ENCODE measurements around the gene PIK3AP1.

The PIK3AP1 gene

DNA sequence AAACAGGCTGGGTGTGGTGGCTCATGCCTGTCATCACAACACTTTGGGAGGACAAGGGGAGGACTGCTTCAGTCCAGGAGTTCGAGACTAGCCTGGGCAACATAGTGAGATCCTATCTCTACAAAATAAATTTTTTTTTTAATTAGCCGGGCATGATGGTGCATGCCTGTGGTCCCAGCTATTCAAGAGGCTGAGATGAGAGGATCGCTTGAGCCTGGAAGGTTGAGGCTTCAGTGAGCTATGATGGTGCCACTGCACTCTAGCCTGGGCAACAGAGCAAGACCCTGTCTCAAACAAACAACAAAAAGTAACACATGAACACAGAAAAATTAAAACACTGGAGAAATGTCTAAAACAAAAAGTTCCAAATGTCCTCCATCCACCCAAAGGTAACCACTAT is 22.9 kb downstream of the PIK3AP1 start:
- TF ChIP-seq, protein P1, sequence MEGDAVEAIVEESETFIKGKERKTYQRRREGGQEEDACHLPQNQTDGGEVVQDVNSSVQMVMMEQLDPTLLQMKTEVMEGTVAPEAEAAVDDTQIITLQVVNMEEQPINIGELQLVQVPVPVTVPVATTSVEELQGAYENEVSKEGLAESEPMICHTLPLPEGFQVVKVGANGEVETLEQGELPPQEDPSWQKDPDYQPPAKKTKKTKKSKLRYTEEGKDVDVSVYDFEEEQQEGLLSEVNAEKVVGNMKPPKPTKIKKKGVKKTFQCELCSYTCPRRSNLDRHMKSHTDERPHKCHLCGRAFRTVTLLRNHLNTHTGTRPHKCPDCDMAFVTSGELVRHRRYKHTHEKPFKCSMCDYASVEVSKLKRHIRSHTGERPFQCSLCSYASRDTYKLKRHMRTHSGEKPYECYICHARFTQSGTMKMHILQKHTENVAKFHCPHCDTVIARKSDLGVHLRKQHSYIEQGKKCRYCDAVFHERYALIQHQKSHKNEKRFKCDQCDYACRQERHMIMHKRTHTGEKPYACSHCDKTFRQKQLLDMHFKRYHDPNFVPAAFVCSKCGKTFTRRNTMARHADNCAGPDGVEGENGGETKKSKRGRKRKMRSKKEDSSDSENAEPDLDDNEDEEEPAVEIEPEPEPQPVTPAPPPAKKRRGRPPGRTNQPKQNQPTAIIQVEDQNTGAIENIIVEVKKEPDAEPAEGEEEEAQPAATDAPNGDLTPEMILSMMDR (IDR thresholded peaks at IDR 0.05; ENCODE audit: insufficient read depth, low read depth, low read length, missing control alignments): no peak
- no peak for DNase-seq (ENCODE audit: low read depth)
- H3K4me3 ChIP-seq (ENCODE audit: low read depth, low read length): peak overlapping the region; percentile 57

DNA sequence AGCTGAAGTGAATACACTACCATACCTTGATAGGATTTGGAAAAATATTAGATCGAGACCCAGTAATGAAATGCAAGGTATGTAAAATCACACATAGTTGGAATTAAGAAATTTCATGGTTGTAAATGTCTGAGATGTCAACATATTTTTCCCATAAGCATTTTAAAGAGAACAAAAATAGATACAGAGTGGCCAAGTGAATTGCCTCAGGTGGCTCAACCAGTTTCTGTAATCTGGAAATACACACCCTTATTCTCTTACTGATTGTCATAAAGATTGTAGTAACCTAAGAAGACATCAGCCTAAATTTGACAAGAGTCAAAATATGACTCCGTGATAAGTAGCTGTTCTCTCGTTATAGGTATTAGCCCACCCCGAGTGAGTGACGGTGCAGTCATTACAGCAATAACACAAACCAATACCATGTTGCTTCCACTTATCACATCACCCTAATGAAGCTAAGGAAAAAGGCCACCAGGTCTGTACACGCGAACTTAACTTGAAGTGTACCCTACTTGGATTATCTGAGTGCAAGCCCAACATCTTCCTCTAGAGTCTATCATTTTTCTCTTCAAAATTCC is 23.4 kb downstream of the PIK3AP1 start:
- H3K4me3 ChIP-seq (ENCODE audit: low read depth, low read length): peak overlapping the region; percentile 57
- TF ChIP-seq, protein P1 (IDR thresholded peaks at IDR 0.05; ENCODE audit: insufficient read depth, low read depth, low read length, missing control alignments): no peak
- DNase-seq (ENCODE audit: low read depth): peak; percentile 57

DNA sequence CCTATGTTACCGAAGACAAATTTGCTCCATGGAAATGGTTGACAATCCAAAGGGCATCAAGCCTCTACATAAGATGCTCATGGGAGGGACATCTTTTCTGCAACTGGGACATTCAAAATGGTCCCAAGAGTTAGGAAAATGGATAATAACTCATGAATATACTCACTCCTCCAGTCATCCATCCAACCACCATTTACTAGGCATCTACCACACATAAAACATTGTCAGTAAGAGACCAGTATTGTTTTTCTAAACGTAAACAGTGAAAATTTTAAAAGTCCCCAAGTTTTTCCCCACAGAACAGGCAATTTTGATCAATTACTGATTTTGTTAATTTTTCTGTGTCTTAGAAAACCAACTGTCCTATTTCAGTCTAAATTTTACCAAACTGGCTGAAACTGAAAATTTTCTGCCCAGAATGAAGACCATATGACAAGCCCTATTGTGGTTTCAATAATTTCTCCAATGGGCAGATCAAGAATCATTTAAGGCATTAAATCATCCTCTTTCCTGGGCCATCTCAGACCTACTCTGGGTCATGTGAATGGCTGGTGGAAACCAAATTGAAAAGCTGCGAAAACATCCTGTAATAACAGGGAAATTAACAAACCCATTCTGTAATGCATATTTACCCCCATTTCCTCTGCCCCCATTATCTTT is 24.2 kb downstream of the PIK3AP1 start:
- TF ChIP-seq, protein P1 (IDR thresholded peaks at IDR 0.05; ENCODE audit: insufficient read depth, low read depth, low read length, missing control alignments): no peak
- peak overlapping the region; percentile 57 for H3K4me3 ChIP-seq (ENCODE audit: low read depth, low read length)
- no peak for DNase-seq (ENCODE audit: low read depth)

DNA sequence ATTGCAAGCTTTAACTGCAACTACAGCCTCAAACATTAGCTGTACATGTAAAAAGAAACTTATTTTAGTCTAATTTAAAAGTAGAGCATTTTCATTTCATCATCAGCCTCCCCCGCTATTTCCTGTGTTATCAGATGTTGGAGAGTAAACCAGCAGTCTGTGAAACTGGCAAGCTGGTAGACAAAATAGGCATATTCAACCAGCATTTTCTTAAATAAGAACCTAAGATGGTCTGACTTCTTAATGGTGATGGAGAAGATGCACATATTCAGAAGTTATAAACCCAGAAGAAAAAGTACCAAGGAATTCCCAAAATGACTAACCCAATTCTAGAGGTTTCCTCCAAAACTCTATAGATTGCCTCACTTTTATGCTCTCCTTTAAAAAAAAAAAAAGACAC is 24.9 kb downstream of the PIK3AP1 start:
- peak overlapping the region; percentile 57 for H3K4me3 ChIP-seq (ENCODE audit: low read depth, low read length)
- DNase-seq (ENCODE audit: low read depth): peak; percentile 57
- TF ChIP-seq, protein P1 (IDR thresholded peaks at IDR 0.05; ENCODE audit: insufficient read depth, low read depth, low read length, missing control alignments): no peak

DNA sequence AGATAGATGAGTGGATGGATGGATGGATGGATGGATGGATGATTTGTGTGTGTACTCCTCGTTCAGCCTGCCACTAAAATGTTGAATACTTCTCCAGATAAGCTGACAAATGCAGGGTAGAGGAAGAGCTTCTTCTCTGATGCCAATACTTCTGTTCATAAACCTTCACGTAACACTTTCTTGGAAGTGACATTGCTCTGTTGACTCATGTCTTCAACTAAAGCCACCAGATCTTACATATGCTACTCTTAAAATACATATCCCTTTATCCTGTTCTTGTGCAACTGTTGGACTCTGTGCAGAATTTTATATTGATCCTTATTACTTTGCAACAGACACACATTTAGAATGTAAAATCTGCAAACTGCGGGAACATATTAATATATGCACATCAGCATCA is 26.9 kb downstream of the PIK3AP1 start:
- no peak for DNase-seq (ENCODE audit: low read depth)
- no peak overlapping the region for H3K4me3 ChIP-seq (ENCODE audit: low read depth, low read length)
- TF ChIP-seq, protein P1 (IDR thresholded peaks at IDR 0.05; ENCODE audit: insufficient read depth, low read depth, low read length, missing control alignments): no peak

DNA sequence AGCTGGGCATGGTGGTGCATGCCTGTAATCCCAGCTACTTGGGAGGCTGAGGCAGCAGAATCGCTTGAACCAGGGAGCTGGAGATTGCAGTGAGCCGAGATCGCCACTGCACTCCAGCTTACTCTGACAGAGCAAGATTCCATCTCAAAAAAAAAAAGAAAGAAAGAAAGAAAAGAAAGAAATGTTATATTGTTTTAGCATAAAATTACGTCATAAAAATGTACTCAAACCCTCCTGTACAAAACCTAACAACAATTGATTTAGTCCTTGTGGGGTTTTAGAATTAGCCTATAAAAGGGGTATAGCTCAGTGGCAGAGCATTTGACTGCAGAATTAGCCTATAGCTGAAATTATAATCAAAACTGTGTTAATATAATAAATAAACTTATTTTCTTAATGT is 27.9 kb downstream of the PIK3AP1 start:
- TF ChIP-seq, protein P1 (IDR thresholded peaks at IDR 0.05; ENCODE audit: insufficient read depth, low read depth, low read length, missing control alignments): no peak
- DNase-seq (ENCODE audit: low read depth): no peak
- no peak overlapping the region for H3K4me3 ChIP-seq (ENCODE audit: low read depth, low read length)

DNA sequence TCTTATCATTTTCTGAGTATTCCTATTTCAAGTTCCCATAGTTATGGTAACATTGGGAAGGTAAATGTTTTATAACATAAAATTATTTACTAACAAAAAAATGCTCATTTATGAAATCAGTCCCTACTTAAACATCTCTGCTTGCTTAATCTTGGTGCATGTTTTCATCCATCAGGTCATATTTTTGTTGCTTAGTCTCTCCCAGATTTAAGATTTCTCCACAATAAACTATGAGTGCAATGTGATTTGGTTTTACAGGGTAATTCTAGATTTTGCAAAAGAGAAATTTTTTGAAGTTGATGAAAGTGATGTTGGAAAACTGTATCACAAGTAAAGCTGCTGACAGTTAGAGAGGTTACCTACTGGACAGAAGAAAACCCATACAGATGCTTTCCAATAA is 28.6 kb downstream of the PIK3AP1 start:
- TF ChIP-seq, protein P1 (IDR thresholded peaks at IDR 0.05; ENCODE audit: insufficient read depth, low read depth, low read length, missing control alignments): no peak
- no peak overlapping the region for H3K4me3 ChIP-seq (ENCODE audit: low read depth, low read length)
- DNase-seq (ENCODE audit: low read depth): no peak
